NCI-H82 treated with DMSO at 0.1 percent for 48 hours (cell line): ENCODE data around the gene CENPA.
"Not testable (repeated sequence)": the region's sequence is repeated elsewhere in the genome, so short reads cannot be mapped to it uniquely, and the experiment has no call there.

ENCODE experiments used
- DNase-seq: peaks from one replicate; lab custom pipeline; 2025; ENCODE audit not compliant: unreplicated experiment; lab: John Stamatoyannopoulos, UW

CENPA gene

DNA sequence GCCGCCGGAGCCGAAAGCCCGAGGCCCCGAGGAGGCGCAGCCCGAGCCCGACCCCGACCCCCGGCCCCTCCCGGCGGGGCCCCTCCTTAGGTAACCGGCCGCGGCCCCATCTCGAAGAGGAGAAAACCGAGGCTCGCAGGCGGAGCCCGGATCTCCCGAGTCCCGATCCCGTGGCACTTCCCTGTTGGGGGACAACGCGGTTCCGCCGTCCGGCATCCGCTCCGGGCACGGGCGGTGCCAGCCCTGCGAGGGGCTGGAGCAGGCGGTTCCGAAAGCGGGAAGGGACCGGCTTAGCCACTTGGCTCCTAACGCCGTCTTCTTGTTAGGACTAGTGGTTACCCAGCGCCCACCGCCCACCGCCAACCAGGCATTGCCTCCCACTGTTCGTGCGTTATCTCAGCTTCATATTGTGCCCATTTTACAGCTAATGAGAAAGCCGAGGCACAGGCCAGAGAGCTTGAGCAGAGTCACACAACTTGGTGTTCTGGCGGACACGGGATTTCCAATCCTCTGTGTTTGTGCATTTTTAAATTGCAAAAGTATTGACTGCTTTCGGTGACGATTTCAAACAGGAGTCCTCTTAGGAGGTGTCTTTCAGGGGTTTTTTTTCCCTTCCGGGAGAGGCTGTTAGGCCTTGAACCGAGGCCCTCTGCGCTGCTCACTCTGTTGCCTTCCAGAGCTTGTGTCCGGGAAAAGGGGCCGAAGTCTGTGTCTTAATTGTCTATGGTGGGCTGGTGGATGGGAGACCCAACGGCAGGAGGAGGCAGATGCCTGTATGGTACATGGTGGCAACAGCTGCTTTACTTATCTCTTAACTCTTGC, 562 bp downstream of the CENPA start:
- no peak for DNase-seq

GRCh38 chr2:26792720-26793119, 6.9 kb downstream of the CENPA start:
- no peak for DNase-seq

- no peak for DNase-seq
These were observed 7.7 kb downstream of the CENPA start for GRCh38 chr2:26793518-26793917.

- DNase-seq, result not testable (repeated sequence)
These were observed 9.3 kb downstream of the CENPA start for GRCh38 chr2:26795135-26795534.

GRCh38 chr2:26801328-26801727, 15.5 kb downstream of the CENPA start:
- no peak for DNase-seq

DNA sequence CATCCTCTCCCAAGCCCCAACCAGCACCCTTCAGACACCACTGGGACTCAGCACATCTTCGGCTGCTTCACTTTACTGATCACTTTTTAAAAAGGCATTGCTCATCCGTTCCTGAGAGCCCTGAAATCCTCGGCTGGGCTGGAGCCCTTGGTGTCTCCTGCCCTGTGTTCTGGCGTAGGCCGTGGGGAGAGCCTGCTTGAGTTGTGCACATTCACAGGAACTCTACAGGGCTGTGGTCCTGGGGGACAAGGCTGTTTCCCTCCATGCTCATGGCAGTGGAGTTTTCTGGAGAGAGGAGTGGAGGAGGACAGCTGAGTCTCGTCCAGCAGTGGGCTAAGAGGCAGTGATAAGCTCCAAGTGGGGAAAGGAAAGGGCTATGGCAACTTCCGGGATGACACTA, 15.9 kb downstream of the CENPA start:
- no peak for DNase-seq

DNA sequence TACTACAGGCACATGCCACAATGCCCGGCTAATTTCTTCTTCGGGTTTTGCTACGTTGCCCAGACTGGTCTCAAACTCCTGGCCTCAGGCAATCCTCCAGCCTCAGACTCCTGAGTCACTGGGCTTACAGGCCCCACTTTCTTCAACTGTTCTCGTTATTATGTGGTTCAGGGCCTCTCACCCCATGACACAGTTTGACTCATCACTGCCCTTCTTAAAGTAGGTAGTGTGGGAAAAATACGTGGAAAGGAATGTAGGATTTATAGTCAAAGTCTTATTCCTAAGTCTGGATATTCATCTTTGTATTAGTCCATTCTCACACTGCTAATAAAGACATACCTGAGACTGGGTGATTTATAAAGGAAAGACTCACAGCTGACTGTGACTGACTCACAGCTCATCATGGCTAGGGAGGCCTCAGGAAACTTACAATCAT, 19.4 kb downstream of the CENPA start:
- no peak for DNase-seq

GRCh38 chr2:26807788-26808460, 22.1 kb downstream of the CENPA start:
- DNase-seq, result no peak

DNA sequence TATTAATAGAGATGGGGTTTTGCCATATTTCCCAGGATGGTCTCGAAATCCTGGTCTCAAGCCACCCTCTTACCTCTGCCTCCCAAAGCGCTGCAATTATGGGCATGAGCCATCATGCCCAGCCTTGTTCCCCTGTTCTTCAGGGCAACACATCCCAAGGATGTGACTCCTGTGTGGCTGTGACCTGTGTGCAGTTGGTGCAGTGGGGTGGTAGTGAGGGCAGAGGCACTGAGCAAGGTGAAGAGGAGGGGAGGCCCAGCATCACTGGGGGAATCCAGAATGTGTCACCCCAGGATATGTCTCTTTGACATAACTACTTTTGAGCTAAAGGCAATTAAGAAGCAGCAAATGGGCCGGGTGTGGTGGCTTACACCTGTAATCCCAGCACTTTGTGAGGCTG, 23.4 kb downstream of the CENPA start:
- no peak for DNase-seq

DNA sequence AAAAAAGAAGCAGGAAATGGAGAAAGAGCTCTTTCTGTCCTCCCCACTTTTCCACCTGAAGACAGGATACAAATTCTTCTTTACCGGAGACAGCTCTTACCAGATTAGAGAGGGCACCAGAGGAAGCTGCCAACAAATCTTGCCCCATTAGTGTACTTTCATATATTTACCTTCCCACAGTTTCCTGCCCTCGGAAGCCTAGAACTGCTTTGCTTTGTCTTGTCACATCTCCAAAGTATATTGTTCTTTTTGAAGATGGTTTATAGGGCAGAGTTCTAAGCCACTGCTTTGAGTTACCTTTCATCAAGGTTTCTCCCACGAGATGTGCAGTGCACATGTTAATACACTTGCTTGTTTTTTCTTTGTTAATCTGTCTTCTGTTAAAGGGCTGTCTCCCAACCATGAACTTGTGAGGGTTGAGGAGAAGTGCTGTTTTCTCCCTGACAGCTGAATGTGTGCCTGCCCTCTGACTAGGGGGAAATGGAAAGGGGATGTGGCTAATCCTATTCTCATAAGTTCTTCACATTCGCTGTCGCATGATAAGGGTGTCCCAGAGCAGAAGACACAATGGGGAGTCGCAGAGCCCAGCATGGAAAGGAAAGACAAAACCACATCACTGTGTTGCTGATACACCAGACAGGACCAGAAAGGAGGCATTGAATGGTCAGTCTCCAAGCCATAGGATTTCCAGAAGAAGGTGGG, 24.2 kb downstream of the CENPA start:
- DNase-seq, result no peak

- DNase-seq, result no peak
These were observed 25.4 kb downstream of the CENPA start for GRCh38 chr2:26811261-26811660.

GRCh38 chr2:26811791-26812694, 26.2 kb downstream of the CENPA start:
- DNase-seq, result no peak

DNA sequence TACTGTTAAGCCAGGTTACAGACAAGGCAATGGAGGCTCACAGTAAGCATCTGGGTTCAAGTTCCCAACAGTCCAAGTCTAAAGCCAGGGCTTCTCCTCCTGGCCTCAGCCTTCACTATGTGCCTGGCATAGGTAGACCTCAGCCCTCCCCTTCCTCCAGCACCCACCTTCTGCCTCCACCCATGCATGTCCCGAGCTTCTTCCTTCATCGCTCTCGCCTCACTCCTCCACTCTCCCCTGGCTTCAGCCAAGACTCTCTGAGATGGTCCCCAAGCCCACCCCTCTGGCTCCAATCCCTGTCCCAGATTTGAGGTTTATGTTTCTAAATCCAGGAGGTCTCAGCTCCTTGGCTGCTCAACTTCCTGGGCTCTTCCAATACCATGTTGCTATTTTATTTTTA, 26.9 kb downstream of the CENPA start:
- no peak for DNase-seq

GRCh38 chr2:26814072-26814765, 28.4 kb downstream of the CENPA start:
- DNase-seq, result not testable (repeated sequence)

DNA sequence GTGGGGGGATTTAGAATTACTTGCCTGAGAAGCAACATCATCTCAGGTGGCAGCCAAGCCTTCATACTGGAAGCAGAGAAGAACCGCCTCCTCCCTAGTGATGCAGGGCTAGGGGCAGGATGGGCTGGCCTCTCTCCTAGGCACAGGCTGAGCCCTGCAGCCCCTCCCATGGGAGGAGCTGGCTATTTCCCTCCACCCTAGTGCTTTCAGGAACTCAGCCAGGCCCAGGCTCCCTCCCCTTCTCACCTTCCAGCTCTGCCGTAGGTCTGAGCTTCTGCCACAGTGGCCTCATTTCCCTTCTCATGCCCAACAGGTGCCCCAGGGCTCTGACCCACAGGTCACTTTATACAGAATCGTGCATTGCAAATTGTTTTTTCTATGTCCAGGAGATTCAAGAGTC, 31.0 kb downstream of the CENPA start:
- DNase-seq, result peak; percentile 92

GRCh38 chr2:26818255-26818654, 32.4 kb downstream of the CENPA start:
- no peak for DNase-seq

DNA sequence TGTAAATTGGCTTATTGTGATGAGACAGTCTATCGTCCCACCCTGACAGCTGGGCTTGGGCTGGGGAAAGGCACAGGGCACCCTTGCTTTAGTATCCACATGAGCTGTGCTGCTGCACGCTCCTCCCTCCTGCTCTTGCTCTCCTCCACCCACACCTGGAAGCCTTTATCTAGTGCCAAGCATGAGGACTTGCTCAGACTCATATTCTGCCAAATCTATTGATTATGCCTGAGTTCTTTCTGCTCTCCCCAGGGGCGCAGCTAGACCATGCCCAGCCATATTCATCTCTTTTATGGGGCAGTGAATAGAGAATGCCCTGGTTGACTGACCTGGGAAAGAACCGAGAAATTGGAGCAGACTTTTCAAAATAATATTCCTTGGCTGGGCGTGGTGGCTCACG, 33.1 kb downstream of the CENPA start:
- no peak for DNase-seq

GRCh38 chr2:26820932-26821331, 35.1 kb downstream of the CENPA start:
- DNase-seq, result no peak

- DNase-seq, result no peak
These were observed 37.0 kb downstream of the CENPA start for GRCh38 chr2:26822877-26823276.
